Kidney (tissue), 14 donors: Measurements from ENCODE around the gene MAP2K2. TPM values are rescaled to one million over a fixed set of nuclear protein-coding genes. Genes with fewer than 3 reads are reported as not detected.

Source experiments
- DNase-seq, 5 donors: peaks; one replicate each; pipeline ENCODE4 v3.0.0-alpha.2; 2013 to 2020
- FAIRE-seq: peaks from 2 replicates; lab custom pipeline; 2012; peaks lifted over from hg19 to GRCh38; lab: Jason Lieb, UNC
- H3K27ac ChIP-seq, 2 donors: one replicate each; pipeline ENCODE4 v1.7.0; 2013; ENCODE audit warnings: low read depth in 2 of 2, low read length in 2 of 2, inconsistent platforms in 1 of 2
- H3K27me3 ChIP-seq: one replicate; pipeline ENCODE4 v1.7.1; 2013; ENCODE audit warnings: low read length, inconsistent platforms; ENCODE audit not compliant: control insufficient read depth, insufficient read depth
- H3K36me3 ChIP-seq, 3 donors: one replicate each; pipeline versions ENCODE4 v1.7.0 to v1.7.1; 2013; ENCODE audit warnings: low read length in 3 of 3, control low read depth in 1 of 3, inconsistent platforms in 1 of 3; ENCODE audit not compliant: insufficient read depth in 3 of 3, control insufficient read depth in 2 of 3
- H3K4me1 ChIP-seq, 3 donors: one replicate each; pipeline versions ENCODE4 v1.7.0 to v1.7.1; 2013; ENCODE audit warnings: low read length in 3 of 3, inconsistent platforms in 1 of 3, low read depth in 1 of 3; ENCODE audit not compliant: control insufficient read depth in 2 of 3, insufficient read depth in 2 of 3
- H3K4me3 ChIP-seq, 3 donors: one replicate each; pipeline versions ENCODE4 v1.7.0 to v1.8.1; 2013; ENCODE audit warnings: low read length in 3 of 3, control low read depth in 1 of 3, inconsistent platforms in 1 of 3
- H3K9ac ChIP-seq, 3 donors: one replicate each; pipeline versions ENCODE4 v1.7.0 to v1.7.1; 2013; ENCODE audit warnings: low read length in 3 of 3, control low read depth in 1 of 3, inconsistent platforms in 1 of 3
- H3K9me3 ChIP-seq, 3 donors: one replicate each; pipeline versions ENCODE4 v1.7.0 to v1.7.1; 2013; ENCODE audit warnings: low read length in 3 of 3, control low read depth in 1 of 3, inconsistent platforms in 1 of 3; ENCODE audit not compliant: control insufficient read depth in 2 of 3, insufficient read depth in 1 of 3
- intact Hi-C: fragments of 100-400 bp; cut with DNase I; formaldehyde crosslinking; loops from one replicate; pipeline ENCODE4 v1.11.1; 2022
- polyA plus RNA-seq: library from polyadenylated mRNA; stranded (reverse); fragments of 350-450 nt; fragmentation: Illumina TruSeq; extraction: RNeasy Lipid Tissue Mini Kit (QIAGEN cat#74804); gene quantifications from one replicate; pipeline ENCODE4 v1.2.3, GENCODE V29; 2014; ENCODE audit warnings: low read depth, low replicate concordance; ENCODE audit not compliant: insufficient read depth
- total RNA-seq: library from RNA; stranded (reverse); fragmentation: NEBNext Ultra II Directional; extraction: Animal tissue kit (Norgen Biotek cat#: 25700); gene quantifications from one replicate; pipeline ENCODE4 v1.2.1, GENCODE V29; 2021
- TF ChIP-seq, protein P1 (sequence below): IDR thresholded peaks from 3 replicates; pipeline ENCODE4 v1.5.1; 2012; ENCODE audit warnings: mild to moderate bottlenecking, moderate library complexity, borderline replicate concordance; ENCODE audit not compliant: insufficient read depth; ENCODE audit errors: extremely low read depth
- donor health status: control.
- donor health status: control.
- donor health status: control.
- donor health status: control.
- donor health status: control.
- donor health status: DM: yes; HTN: yes; CAD: no.
- donor health status: Normal renal cell carcinoma (clear cell type).

MAP2K2 gene
- total and polyA plus RNA-seq, 2 donors from 2014 or later, result 105 to 138 TPM

DNA sequence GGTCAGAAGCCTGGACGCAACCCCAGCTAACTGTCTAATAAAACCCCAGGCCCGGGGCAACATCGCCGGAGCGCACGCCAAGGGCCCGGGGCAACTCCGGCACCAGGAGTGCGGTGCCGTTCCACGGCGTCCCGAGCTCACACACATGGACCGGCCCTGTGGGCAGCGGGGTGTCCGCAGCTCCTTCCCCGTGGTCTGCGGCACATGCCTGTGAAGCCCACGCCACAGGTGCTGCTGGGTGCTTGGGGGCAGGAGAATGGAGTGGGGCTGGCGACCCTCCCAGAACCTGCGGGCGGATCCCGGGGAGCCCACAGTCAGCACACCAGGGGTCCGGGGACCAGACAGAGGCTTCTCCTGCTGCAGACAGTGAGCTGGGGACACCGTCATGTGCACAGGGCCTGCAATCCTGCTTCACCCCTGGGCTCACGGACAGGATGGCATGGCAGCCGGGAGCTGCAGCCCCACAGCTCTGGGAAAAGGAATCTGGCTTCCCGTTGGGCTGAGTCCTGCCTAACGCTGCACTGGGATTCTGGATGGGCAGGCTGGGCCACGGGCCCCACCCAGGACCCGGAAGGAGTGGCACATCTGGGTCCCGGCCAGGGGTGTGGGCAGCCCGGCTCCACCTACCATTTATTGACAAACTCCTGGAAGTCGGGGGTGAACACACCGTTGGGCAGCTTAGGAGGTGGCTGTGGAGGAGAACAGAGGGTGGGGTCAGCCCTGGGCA, 29.0 kb downstream of the MAP2K2 start:
- intact Hi-C loops, result no loop called here
- Histone ChIP-seq H3K9ac (no peak overlapping the region), H3K27ac (no peak overlapping the region), H3K9me3 (no peaks in the 10 kb centered on the region), H3K4me3 (no peak overlapping the region), H3K27me3 (no peaks in the 10 kb centered on the region), H3K4me1 (peaks cover 0 to 5% (median 0%) of the 10 kb centered on the region in 3 donors), H3K36me3 (peaks cover 0 to 2% (median 0%) of the 10 kb centered on the region in 3 donors)
- DNase-seq, result no peak
- FAIRE-seq, result no peak
- TF ChIP-seq, protein P1, sequence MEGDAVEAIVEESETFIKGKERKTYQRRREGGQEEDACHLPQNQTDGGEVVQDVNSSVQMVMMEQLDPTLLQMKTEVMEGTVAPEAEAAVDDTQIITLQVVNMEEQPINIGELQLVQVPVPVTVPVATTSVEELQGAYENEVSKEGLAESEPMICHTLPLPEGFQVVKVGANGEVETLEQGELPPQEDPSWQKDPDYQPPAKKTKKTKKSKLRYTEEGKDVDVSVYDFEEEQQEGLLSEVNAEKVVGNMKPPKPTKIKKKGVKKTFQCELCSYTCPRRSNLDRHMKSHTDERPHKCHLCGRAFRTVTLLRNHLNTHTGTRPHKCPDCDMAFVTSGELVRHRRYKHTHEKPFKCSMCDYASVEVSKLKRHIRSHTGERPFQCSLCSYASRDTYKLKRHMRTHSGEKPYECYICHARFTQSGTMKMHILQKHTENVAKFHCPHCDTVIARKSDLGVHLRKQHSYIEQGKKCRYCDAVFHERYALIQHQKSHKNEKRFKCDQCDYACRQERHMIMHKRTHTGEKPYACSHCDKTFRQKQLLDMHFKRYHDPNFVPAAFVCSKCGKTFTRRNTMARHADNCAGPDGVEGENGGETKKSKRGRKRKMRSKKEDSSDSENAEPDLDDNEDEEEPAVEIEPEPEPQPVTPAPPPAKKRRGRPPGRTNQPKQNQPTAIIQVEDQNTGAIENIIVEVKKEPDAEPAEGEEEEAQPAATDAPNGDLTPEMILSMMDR, result no peak

DNA sequence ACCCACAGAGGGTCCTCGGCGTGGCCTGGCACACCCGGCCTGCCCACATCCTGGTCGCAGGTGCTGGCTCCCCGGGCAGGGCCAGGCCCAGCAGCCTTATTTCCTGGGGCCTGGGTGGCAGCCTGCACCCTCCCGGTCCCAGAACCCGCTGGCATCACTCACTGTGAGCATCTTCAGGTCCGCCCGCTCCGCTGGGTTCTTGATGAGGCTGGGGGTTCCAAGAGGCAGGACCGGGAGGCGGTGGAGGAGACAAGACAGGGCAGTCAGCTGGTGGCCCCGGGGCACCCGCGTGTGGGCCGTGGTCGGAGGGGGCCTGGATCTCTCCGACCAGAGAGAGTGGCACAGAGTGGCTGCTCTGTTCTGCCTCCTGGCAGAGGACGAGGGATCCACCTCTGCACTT, 29.6 kb downstream of the MAP2K2 start:
- FAIRE-seq (no peak), DNase-seq (no peak)
- H3K27me3 ChIP-seq, result no peaks in the 10 kb centered on the region
- peaks cover 0 to 2% (median 0%) of the 10 kb centered on the region in 3 donors for H3K36me3 ChIP-seq
- no peaks in the 10 kb centered on the region for H3K9me3 ChIP-seq
- intact Hi-C loops, result no loop called here
- TF ChIP-seq, protein P1, result no peak
- no peak overlapping the region for H3K27ac ChIP-seq
- no peak overlapping the region for H3K9ac ChIP-seq
- H3K4me1 ChIP-seq, result peaks cover 0 to 5% (median 0%) of the 10 kb centered on the region in 3 donors
- H3K4me3 ChIP-seq, result no peak overlapping the region

DNA sequence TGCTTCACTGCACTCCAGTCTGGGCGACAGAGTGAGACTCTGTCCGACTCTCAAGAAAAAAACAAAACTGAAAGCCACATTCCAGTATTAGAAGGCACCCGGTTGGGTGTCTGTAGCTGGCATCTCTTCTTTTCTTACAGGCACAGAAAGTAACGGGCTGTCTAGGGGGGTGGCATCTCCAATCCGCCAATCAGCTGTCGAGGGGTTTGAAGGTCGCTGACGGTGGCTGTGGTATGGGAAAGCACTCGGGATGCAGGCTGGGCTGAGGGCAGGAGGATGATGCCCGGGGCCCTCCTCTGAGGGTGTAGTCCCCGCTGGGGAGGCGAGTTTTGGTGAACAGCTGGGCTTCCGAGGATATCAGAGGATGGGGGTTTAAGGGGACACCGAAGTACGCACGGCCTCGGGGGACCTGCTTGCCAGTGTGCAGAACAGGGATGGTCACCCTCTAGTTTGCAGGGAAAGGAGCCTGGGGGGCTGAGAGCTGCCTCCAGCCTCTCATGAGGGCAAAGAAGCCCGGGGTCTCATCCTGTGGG, 30.2 kb downstream of the MAP2K2 start:
- intact Hi-C loops, result no loop called here
- peaks cover 0 to 2% (median 0%) of the 10 kb centered on the region in 3 donors for H3K36me3 ChIP-seq
- DNase-seq (no peak), FAIRE-seq (no peak)
- H3K9ac ChIP-seq, result no peak overlapping the region
- H3K9me3 ChIP-seq, result no peaks in the 10 kb centered on the region
- H3K4me3 ChIP-seq, result no peak overlapping the region
- no peak overlapping the region for H3K27ac ChIP-seq
- H3K27me3 ChIP-seq, result no peaks in the 10 kb centered on the region
- peaks cover 0 to 5% (median 0%) of the 10 kb centered on the region in 3 donors for H3K4me1 ChIP-seq
- TF ChIP-seq, protein P1, result no peak
